Measurements from ENCODE around the gene VCPKMT. TPM values are rescaled to one million over a fixed set of nuclear protein-coding genes. Genes with fewer than 3 reads are reported as not detected.

VCPKMT gene
- total RNA-seq (2022) (9.7 TPM in 2 replicates), Bru-seq, nascent RNA (percentile 92 among the genes with signal in this experiment), BruChase-seq, experiment 1, labeled RNA remaining after a 2-hour chase (percentile 90 among the genes with signal in this experiment), BruChase-seq, experiment 2, labeled RNA remaining after a 6-hour chase (percentile 76 among the genes with signal in this experiment)
- long read RNA-seq, transcript VCPKMT-202 (6 exons, 1,761 nt) = major isoform, 5 of 8 reads
- long read RNA-seq, partial matches to known transcripts = 2 of 8 reads
- long read RNA-seq, other reads (novel, unspliced or antisense) = 0 of 8 reads

DNA sequence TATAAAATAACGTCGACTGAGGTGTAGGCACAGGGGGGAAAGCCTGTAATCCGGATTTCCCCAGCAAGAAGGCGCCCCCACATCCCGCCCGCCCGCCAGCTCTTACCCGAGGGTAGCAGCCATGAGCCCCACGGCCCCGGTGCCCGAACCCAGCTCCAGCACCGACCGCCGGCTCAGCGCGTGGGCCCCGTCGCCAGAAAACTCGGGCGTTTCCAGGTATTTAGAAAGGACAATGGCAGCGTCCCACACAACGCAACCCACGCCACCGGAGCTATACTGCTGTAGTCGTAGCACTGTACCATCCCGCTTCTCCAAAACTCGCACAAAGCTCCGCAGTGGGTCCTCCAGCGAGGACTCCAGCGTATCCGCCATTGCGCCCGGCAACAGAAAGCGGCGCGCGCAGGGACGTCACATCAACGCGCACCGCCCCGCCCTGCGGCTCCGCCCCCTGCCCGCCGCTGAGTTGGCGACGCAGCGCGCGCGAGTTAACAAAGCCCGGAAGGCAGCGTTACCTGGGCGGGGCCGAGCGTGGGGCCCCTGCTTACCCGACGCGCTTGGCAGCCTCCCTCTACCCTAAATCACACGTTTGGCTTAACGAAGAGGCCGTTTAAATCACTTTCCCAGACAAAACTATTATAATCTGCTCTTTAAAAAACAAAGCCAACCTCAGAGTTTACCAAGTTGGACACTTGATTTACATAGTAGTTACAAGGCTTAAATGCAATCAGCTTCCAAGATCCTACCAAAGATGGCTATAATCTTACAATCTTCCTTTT lies at the start of gene VCPKMT:
VCPKMT (minus strand) TSS at position 392 of the 776 bp plus-strand sequence; CDS start at position 372, 20 bp downstream.
- ChIA-PET POLR2A (interaction anchor here (0.5 to 1.2 kb wide), 7 partner anchors 123 to 424 kb away, joined by 3 to 7 read pairs (median 4); partner anchors contain the start of gene NEMF), CTCF (interaction anchor here (0.6 to 1.3 kb wide), 4 partner anchors 129 to 285 kb away, joined by 3 to 8 read pairs (median 4); partner anchors contain the start of gene NEMF)
- Histone ChIP-seq H3K4me3 (ENCODE audit: low read depth, low read length) (peak within 1 kb of the TSS; percentile 92), H3K36me3 (ENCODE audit: control insufficient read depth, insufficient read depth, low read length) (no peaks in the 10 kb centered on the region), H3K4me1 (0 out of 2 replicates have a peak, but pooled peaks cover 4% of the 10 kb centered on the region), H3K9me3 (no peaks in the 10 kb centered on the region), H3K27me3 (replicated peaks; ENCODE audit: control insufficient read depth, insufficient read depth, low read length) (no peaks in the 10 kb centered on the region)
- Mint-ChIP-seq H3K9me3 (ENCODE audit: unreplicated experiment) (no peaks in the 10 kb centered on the region), H3K4me3 (ENCODE audit: unreplicated experiment) (peak within 1 kb of the TSS; percentile 96), H3K27ac (ENCODE audit: unreplicated experiment) (peak within 1 kb of the TSS; percentile 99), H3K4me1 (ENCODE audit: low read depth, unreplicated experiment) (no peaks in the 10 kb centered on the region), H3K36me3 (ENCODE audit: insufficient read depth, unreplicated experiment) (peaks cover 48% of the 10 kb centered on the region), H3K27me3 (ENCODE audit: insufficient read depth, unreplicated experiment) (no peaks in the 10 kb centered on the region)
- TF ChIP-seq, protein P1, sequence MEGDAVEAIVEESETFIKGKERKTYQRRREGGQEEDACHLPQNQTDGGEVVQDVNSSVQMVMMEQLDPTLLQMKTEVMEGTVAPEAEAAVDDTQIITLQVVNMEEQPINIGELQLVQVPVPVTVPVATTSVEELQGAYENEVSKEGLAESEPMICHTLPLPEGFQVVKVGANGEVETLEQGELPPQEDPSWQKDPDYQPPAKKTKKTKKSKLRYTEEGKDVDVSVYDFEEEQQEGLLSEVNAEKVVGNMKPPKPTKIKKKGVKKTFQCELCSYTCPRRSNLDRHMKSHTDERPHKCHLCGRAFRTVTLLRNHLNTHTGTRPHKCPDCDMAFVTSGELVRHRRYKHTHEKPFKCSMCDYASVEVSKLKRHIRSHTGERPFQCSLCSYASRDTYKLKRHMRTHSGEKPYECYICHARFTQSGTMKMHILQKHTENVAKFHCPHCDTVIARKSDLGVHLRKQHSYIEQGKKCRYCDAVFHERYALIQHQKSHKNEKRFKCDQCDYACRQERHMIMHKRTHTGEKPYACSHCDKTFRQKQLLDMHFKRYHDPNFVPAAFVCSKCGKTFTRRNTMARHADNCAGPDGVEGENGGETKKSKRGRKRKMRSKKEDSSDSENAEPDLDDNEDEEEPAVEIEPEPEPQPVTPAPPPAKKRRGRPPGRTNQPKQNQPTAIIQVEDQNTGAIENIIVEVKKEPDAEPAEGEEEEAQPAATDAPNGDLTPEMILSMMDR (IDR thresholded peaks at IDR 0.05; ENCODE audit: insufficient read depth in 1 of 2, low read depth in 1 of 2, low read length in 1 of 2, severe bottlenecking in 1 of 2, unreplicated experiment in 1 of 2) = no peak
- BruUV-seq (replicated peaks) = no TSS peak
- DNase-seq = peak; percentile 91 to 96
- intact Hi-C loops (cut with micrococcal nuclease; ENCODE audit: unreplicated experiment) = loop anchor here (5.0 kb wide), 1 partner anchor 416 kb away; the partner anchor contains the start of gene MAP4K5

GRCh38 chr14:50156111-50156510 lies 39.7 kb upstream of the VCPKMT start:
- POLR2A ChIA-PET = no interaction called here
- Histone ChIP-seq H3K4me3 (ENCODE audit: low read depth, low read length) (no peak overlapping the region), H3K36me3 (ENCODE audit: control insufficient read depth, insufficient read depth, low read length) (no peaks in the 10 kb centered on the region; the same call in 1 of the 2 replicates)

GRCh38 chr14:50148799-50149198 lies 32.4 kb upstream of the VCPKMT start:
- Mint-ChIP-seq H3K9me3 (ENCODE audit: unreplicated experiment) (no peaks in the 10 kb centered on the region), H3K36me3 (ENCODE audit: insufficient read depth, unreplicated experiment) (peaks cover 7% of the 10 kb centered on the region), H3K4me1 (ENCODE audit: low read depth, unreplicated experiment) (no peaks in the 10 kb centered on the region), H3K4me3 (ENCODE audit: unreplicated experiment) (no peak overlapping the region), H3K27ac (ENCODE audit: unreplicated experiment) (no peak overlapping the region), H3K27me3 (ENCODE audit: insufficient read depth, unreplicated experiment) (no peaks in the 10 kb centered on the region)
- Histone ChIP-seq H3K27me3 (replicated peaks; ENCODE audit: control insufficient read depth, insufficient read depth, low read length) (no peaks in the 10 kb centered on the region), H3K36me3 (ENCODE audit: control insufficient read depth, insufficient read depth, low read length) (no peaks in the 10 kb centered on the region), H3K4me3 (ENCODE audit: low read depth, low read length) (no peak overlapping the region), H3K4me1 (no peaks in the 10 kb centered on the region), H3K9me3 (no peaks in the 10 kb centered on the region)
- POLR2A ChIA-PET = no interaction called here
- DNase-seq = no peak
- BruUV-seq (replicated peaks) = no TSS peak
- intact Hi-C loops (cut with micrococcal nuclease; ENCODE audit: unreplicated experiment) = no loop called here
- TF ChIP-seq, protein P1 (IDR thresholded peaks at IDR 0.05; ENCODE audit: insufficient read depth in 1 of 2, low read depth in 1 of 2, low read length in 1 of 2, severe bottlenecking in 1 of 2, unreplicated experiment in 1 of 2) = no peak
- CTCF ChIA-PET = no interaction called here

More at GRCh38 chr14:50156111-50156510, 39.7 kb upstream of the VCPKMT start:
- DNase-seq = no peak
- Histone ChIP-seq H3K9me3 (no peaks in the 10 kb centered on the region), H3K27me3 (replicated peaks; ENCODE audit: control insufficient read depth, insufficient read depth, low read length) (no peaks in the 10 kb centered on the region), H3K4me1 (no peaks in the 10 kb centered on the region)
- H3K9me3 Mint-ChIP-seq (ENCODE audit: unreplicated experiment) = no peaks in the 10 kb centered on the region
- no peaks in the 10 kb centered on the region for H3K4me1 Mint-ChIP-seq (ENCODE audit: low read depth, unreplicated experiment)
- TF ChIP-seq, protein P1 (IDR thresholded peaks at IDR 0.05; ENCODE audit: insufficient read depth in 1 of 2, low read depth in 1 of 2, low read length in 1 of 2, severe bottlenecking in 1 of 2, unreplicated experiment in 1 of 2) = no peak
- no peak overlapping the region for H3K27ac Mint-ChIP-seq (ENCODE audit: unreplicated experiment)
- CTCF ChIA-PET = no interaction called here
- no peak overlapping the region for H3K4me3 Mint-ChIP-seq (ENCODE audit: unreplicated experiment)
- BruUV-seq (replicated peaks) = no TSS peak
- intact Hi-C loops (cut with micrococcal nuclease; ENCODE audit: unreplicated experiment) = no loop called here
- peaks cover 5% of the 10 kb centered on the region for H3K36me3 Mint-ChIP-seq (ENCODE audit: insufficient read depth, unreplicated experiment)
- no peaks in the 10 kb centered on the region for H3K27me3 Mint-ChIP-seq (ENCODE audit: insufficient read depth, unreplicated experiment)

Data from Caco-2 (cell line).